Measurements from ENCODE around the gene PRAC1. TPM values are rescaled to one million over a fixed set of nuclear protein-coding genes. Genes with fewer than 3 reads are reported as not detected.

Gene PRAC1
- total RNA-seq, result not detected in 2 replicates

DNA sequence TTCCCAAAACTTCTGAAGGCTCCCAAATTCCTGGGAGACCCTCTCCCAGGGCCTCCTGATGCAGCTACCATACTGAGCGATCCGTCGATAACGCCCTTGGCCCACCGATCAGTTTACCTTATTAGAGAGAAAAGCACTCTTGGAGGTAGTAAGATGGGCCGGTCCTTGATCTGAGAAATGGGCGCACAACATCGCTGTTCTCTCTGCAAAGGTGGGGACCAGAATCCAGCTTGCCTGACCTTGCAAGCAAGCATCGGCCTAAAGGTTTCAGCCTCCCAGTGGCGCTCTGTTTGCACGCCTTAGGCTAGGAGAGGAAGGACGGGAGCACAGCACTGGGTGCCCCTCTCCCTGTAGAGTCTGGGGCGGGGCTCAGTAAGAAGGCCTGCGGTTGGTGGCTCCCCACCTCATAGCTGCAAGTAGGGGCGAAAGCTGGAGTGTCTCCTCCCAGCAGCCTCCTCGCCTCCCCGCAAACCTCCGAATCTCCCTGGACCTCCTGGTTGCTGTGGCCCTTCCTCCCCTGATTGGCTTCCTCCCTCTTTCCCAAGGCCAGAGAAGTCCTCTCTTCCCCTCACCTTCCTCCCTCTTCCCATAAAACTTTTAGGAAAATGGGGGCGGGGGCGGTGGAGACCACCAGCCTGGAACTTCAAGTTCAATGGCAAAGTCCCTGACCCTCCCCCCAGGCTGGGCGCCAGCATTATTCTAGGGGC, at the start of gene PRAC1:
PRAC1 (minus strand) TSS at position 318 of the 707 bp plus-strand sequence; CDS start at position 192, 126 bp downstream.

DNA sequence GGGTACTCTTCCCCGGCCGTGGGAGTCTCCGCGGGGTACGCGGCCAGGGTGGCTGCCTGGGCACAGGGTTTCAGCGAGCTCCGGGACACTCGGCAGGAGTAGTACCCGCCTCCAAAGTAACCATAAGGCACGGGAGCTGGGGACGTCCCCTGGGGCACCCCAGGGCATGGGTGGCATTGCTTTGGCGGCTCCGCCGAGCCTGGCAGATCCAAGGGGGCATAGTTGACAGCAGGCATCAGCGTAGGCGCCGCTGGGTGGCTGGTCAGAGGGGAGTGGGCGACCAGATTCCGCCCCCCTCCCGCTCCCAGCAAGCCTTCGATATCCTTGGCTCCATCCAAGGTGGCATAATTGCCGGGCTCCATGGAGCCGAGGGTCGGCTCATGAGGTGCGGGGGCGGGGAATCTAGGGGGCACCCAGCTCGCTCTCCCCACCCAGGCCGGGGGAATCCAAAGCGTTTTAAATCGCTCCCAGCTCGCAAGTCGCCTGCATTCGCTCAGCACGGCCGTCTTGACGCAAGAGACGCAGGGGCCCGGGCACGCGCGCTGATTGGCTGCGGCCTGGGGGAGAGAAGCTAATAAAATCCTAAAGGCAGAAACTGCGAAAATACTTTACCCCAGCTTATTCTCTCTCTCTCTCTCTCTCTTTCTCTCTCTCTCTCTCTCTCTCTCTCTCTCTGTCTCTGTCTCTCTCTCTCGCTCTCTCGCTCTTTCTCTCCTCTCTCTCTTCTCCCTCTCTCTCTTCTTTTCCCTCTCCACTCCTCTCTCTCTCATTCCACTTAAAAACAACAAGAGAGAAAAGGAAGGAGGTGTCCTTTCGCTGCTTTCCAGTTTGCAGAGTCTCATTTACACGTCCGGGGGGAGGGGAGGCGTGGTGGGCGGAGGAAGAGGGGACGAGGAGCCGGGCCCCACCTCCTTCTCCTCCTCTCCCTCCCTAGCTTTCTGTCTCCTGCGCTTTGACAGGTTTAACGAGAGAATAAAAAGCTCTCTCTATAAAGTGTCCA, 6.2 kb upstream of the PRAC1 start, which contains the start of gene HOXB13:
HOXB13 (minus strand) TSS at position 519 of the 1,000 bp plus-strand sequence; CDS start at position 362, 157 bp downstream.

DNA sequence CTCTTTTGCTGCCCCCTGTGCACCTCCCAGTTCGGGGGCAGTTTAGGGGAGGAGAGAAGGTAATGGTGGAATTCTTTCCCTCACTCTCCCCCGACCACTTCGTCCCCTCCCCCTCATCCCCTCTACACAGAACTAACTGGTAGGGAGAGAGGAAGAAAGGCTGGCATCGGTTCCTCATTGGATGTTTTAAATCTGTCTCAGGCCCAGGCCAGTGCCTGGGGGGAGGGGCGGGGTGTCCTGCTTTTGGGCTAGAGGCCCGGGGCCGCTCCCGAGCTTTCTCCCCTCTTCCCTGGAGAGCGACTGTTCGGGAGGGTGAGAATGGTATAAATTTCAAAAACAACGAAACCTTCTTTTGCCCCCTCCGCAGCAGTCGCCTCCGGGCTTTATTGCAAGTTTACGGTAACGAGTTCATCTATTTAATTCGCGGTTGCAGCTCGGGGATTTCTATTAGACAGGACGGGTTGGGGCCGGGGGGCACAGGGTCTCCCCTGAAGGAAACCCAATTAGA, 651 bp upstream of the PRAC1 start, which contains the start of gene PRAC2:
PRAC2 (plus strand) TSS at position 271 of the 508 bp plus-strand sequence. CDS start 1,226 bp downstream, outside the sequence.

Small RNA genes lying within 50 kb of the gene (small RNA-seq; reads per million reads assigned to genes)
- gene AC091179.2 (not detected), gene COX6B1P2 (not detected), gene MIR3185 (not detected), gene RF02132 (not detected), gene RF02133 (not detected), gene RN7SL125P (not detected)

Other genes starting within 250 kb of the PRAC1 start
- not detected in 2 replicates for gene HOXB1, start 191.5 kb downstream of the PRAC1 start, total RNA-seq
- gene HOXB2, start 177.4 kb downstream of the PRAC1 start, total RNA-seq, result 6.8 and 8.1 TPM in 2 replicates
- 4.8 and 15.7 TPM in 2 replicates for gene HOXB4, start 144.2 kb downstream of the PRAC1 start, total RNA-seq
- 15.2 and 47.1 TPM in 2 replicates for gene HOXB3, start 132.3 kb downstream of the PRAC1 start, total RNA-seq
- gene HOXB5, start 128.7 kb downstream of the PRAC1 start, total RNA-seq, result 0.13 and 1.5 TPM in 2 replicates
- gene HOXB6, start 117.5 kb downstream of the PRAC1 start, total RNA-seq, result 2.5 and 34.7 TPM in 2 replicates
- gene HOXB7, start 111.5 kb downstream of the PRAC1 start, total RNA-seq, result 1.1 and 13.4 TPM in 2 replicates
- gene HOXB8, start 107.2 kb downstream of the PRAC1 start, total RNA-seq, result 2.9 TPM in 1 of 2 replicates, not detected in the other
- 1.4 TPM in 1 of 2 replicates, not detected in the other for gene HOXB9, start 96.2 kb downstream of the PRAC1 start, total RNA-seq
- gene PRAC2, start 667 bp upstream of the PRAC1 start, total RNA-seq, result not detected in 2 replicates
- 0.07 TPM in 1 of 2 replicates, not detected in the other for gene HOXB13, start 6.2 kb upstream of the PRAC1 start, total RNA-seq
- 0.07 TPM in 1 of 2 replicates, not detected in the other for gene TTLL6, start 94.7 kb upstream of the PRAC1 start, total RNA-seq
- gene CALCOCO2, start 108.5 kb upstream of the PRAC1 start, total RNA-seq, result 63.4 and 71.3 TPM in 2 replicates
- gene ATP5MC1, start 170.3 kb upstream of the PRAC1 start, total RNA-seq, result 64.4 and 105 TPM in 2 replicates
- 89.1 and 89.4 TPM in 2 replicates for gene UBE2Z, start 185.9 kb upstream of the PRAC1 start, total RNA-seq
- gene SNF8, start 222.3 kb upstream of the PRAC1 start, total RNA-seq, result 84.4 and 107 TPM in 2 replicates
- gene GIP, start 246.1 kb upstream of the PRAC1 start, total RNA-seq, result not detected in 2 replicates